Nephron progenitor cell (in vitro differentiated cells): Measurements from ENCODE around the gene C5orf22.
"Not testable (repeated sequence)": the region's sequence is repeated elsewhere in the genome, so short reads cannot be mapped to it uniquely, and the experiment has no call there.

Source experiments
- DNase-seq: peaks from one replicate; pipeline ENCODE4 v3.0.0; 2021
- H3K27ac Mint-ChIP-seq: 2 replicates; pipeline ENCODE4 v1.8.0; 2021; ENCODE audit warnings: mild to moderate bottlenecking, moderate library complexity, mixed read lengths
- H3K27me3 Mint-ChIP-seq: 2 replicates; pipeline ENCODE4 v1.8.0; 2021; ENCODE audit warnings: mild to moderate bottlenecking, low read depth, mixed read lengths; ENCODE audit not compliant: poor library complexity
- H3K36me3 Mint-ChIP-seq: 2 replicates; pipeline ENCODE4 v1.8.0; 2021; ENCODE audit warnings: low read depth, mixed read lengths
- H3K4me1 Mint-ChIP-seq: 2 replicates; pipeline ENCODE4 v1.8.0; 2021; ENCODE audit warnings: mixed read lengths
- H3K4me3 Mint-ChIP-seq: 2 replicates; pipeline ENCODE4 v1.8.0; 2021; ENCODE audit warnings: mild to moderate bottlenecking, moderate library complexity, mixed read lengths
- H3K9me3 Mint-ChIP-seq: 2 replicates; pipeline ENCODE4 v1.8.0; 2021; ENCODE audit warnings: mild to moderate bottlenecking, moderate library complexity, mixed read lengths
- CTCF ChIP-seq: fragments of 200-600 bp; sonication (generic); IDR thresholded peaks from 2 replicates; pipeline ENCODE4 v1.5.0; 2021; ENCODE audit warnings: antibody characterized with exemption

Gene C5orf22

GRCh38 chr5:31554552-31554951 is 22.5 kb downstream of the C5orf22 start:
- no peaks in the 10 kb centered on the region for H3K4me1 Mint-ChIP-seq
- no peak overlapping the region for H3K27ac Mint-ChIP-seq
- H3K9me3 Mint-ChIP-seq, result no peaks in the 10 kb centered on the region
- H3K27me3 Mint-ChIP-seq, result peaks cover 2% of the 10 kb centered on the region
- TF ChIP-seq CTCF, result no peak
- DNase-seq, result no peak
- H3K4me3 Mint-ChIP-seq, result no peak overlapping the region
- peaks cover 68% of the 10 kb centered on the region for H3K36me3 Mint-ChIP-seq

- Mint-ChIP-seq H3K27ac (no peak overlapping the region), H3K27me3 (peaks cover 2% of the 10 kb centered on the region), H3K4me3 (no peak overlapping the region), H3K9me3 (no peaks in the 10 kb centered on the region), H3K36me3 (peaks cover 52% of the 10 kb centered on the region), H3K4me1 (no peaks in the 10 kb centered on the region)
- DNase-seq, result no peak
- TF ChIP-seq CTCF, result no peak
Measured at GRCh38 chr5:31556461-31556860, 24.4 kb downstream of the C5orf22 start.

- no peak for TF ChIP-seq CTCF
- peaks cover 12% of the 10 kb centered on the region for H3K9me3 Mint-ChIP-seq
- peaks cover 8% of the 10 kb centered on the region for H3K27me3 Mint-ChIP-seq
- DNase-seq, result no peak
- peaks cover 26% of the 10 kb centered on the region for H3K36me3 Mint-ChIP-seq
- no peaks in the 10 kb centered on the region for H3K4me1 Mint-ChIP-seq
- no peak overlapping the region for H3K4me3 Mint-ChIP-seq
- no peak overlapping the region for H3K27ac Mint-ChIP-seq
Measured at GRCh38 chr5:31559942-31560341, 27.8 kb downstream of the C5orf22 start.

- peaks cover 28% of the 10 kb centered on the region for H3K9me3 Mint-ChIP-seq
- no peaks in the 10 kb centered on the region for H3K4me1 Mint-ChIP-seq
- no peak for TF ChIP-seq CTCF
- H3K36me3 Mint-ChIP-seq, result peaks cover 21% of the 10 kb centered on the region
- DNase-seq, result no peak
- no peak overlapping the region for H3K27ac Mint-ChIP-seq
- H3K4me3 Mint-ChIP-seq, result no peak overlapping the region
- H3K27me3 Mint-ChIP-seq, result peaks cover 12% of the 10 kb centered on the region
Measured at GRCh38 chr5:31561946-31562345, 29.8 kb downstream of the C5orf22 start.

GRCh38 chr5:31563216-31563615 is 31.1 kb downstream of the C5orf22 start:
- Mint-ChIP-seq H3K4me1 (no peaks in the 10 kb centered on the region), H3K27me3 (peaks cover 12% of the 10 kb centered on the region), H3K4me3 (no peak overlapping the region), H3K36me3 (peaks cover 18% of the 10 kb centered on the region), H3K9me3 (peaks cover 28% of the 10 kb centered on the region), H3K27ac (no peak overlapping the region)
- no peak for DNase-seq
- TF ChIP-seq CTCF, result no peak

- H3K27ac Mint-ChIP-seq, DNase-seq, H3K4me1 Mint-ChIP-seq, H3K4me3 Mint-ChIP-seq: not testable (repeated sequence)
- Mint-ChIP-seq H3K27me3 (peaks cover 12% of the 10 kb centered on the region), H3K9me3 (peaks cover 28% of the 10 kb centered on the region), H3K36me3 (peaks cover 16% of the 10 kb centered on the region)
Measured at GRCh38 chr5:31566362-31566761, 34.3 kb downstream of the C5orf22 start.
